ENCODE results near the gene FBXL14. TPM values are rescaled to one million over a fixed set of nuclear protein-coding genes. Genes with fewer than 3 reads are reported as not detected.

Gene FBXL14
- total RNA-seq, 2 experiments from 2014 or later: 11.4 to 11.9 TPM

DNA sequence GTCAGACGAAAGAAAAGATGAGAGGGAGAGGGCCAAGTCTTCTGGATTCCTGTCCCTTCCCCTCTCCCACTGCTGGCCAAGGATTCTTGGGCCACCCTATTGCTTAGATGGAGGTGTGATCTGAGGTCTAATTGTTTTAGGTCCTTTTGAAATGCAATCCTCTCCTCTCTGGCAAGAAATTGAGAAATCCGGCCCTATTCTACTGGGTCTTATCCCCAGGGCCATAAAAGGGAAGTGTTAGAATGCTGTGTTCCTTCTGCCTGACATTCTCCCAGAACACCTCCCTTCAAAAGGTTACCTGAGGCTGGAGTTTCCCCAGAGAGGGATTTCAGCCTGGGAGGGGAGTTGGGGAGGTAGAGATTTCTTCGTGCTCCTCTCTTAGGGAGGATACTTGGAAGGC is 39.1 kb upstream of the FBXL14 start:
- CTCF ChIA-PET: interaction anchor here (0.6 to 3.3 kb wide), 8 partner anchors 14 to 335 kb away, joined by 3 to 44 read pairs (median 4); no protein-coding TSS in a partner anchor
- no peaks in the 10 kb centered on the region for H3K36me3 Mint-ChIP-seq (ENCODE audit: low read depth)
- H3K27me3 Mint-ChIP-seq (ENCODE audit: low read depth): peaks cover 41% of the 10 kb centered on the region
- no peak for DNase-seq
- intact Hi-C loops (cut with micrococcal nuclease): loop anchor here (10.0 kb wide), 1 partner anchor 951 kb away; no protein-coding TSS in a partner anchor
- no peak overlapping the region for H3K27ac Mint-ChIP-seq
- no peak overlapping the region for H3K4me3 Mint-ChIP-seq
- H3K4me1 Mint-ChIP-seq (ENCODE audit: low read depth): peaks cover 15% of the 10 kb centered on the region
- no peaks in the 10 kb centered on the region for H3K9me3 Mint-ChIP-seq

- DNase-seq: no peak
- Mint-ChIP-seq H3K4me1 (ENCODE audit: low read depth) (peaks cover 15% of the 10 kb centered on the region), H3K36me3 (ENCODE audit: low read depth) (no peaks in the 10 kb centered on the region), H3K27ac (no peak overlapping the region), H3K4me3 (no peak overlapping the region), H3K27me3 (ENCODE audit: low read depth) (peaks cover 44% of the 10 kb centered on the region), H3K9me3 (no peaks in the 10 kb centered on the region)
- intact Hi-C loops (cut with micrococcal nuclease): loop anchor here (10.0 kb wide), 1 partner anchor 952 kb away; no protein-coding TSS in a partner anchor
- CTCF ChIA-PET: interaction anchor here (0.6 to 3.3 kb wide), 5 partner anchors 15 to 324 kb away, joined by 3 to 44 read pairs (median 3); no protein-coding TSS in a partner anchor
These were observed 38.3 kb upstream of the FBXL14 start for GRCh38 chr12:1632702-1633101.

DNA sequence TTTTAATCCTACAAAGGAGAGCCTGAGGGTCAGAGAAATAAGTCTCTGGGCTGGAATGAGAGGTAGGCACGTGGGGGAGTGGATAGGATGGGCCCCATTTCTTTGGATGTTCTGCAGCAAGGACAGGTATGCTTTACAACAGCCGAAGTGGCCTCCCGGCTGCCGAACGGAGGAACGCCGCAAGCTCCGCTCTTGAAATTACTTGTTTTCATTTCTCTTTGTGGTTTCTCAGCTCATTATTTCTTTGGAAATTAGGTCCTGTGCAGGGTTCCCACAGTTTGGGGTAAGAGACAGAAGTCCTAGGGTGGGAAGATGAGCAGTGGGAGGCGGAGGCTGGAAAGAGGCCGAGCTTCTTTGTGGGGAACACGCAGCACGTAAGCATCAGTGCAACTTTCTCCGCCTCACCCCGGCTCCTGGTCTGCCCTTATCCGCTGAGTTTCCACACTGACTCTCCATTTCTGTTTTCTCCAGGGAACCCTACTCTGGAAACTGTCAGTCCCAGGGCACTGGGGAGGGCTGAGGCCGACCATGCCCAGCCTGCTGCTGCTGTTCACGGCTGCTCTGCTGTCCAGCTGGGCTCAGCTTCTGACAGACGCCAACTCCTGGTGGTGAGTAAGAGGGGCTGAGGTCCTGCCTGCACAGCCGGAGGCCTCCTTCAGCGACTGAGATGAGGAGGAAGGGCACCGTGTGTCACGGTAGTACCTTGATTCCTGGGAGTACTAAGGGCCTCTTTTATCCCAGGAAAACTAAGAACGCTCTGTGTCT is 36.6 kb upstream of the FBXL14 start:
- intact Hi-C loops (cut with micrococcal nuclease): loop anchor here (10.0 kb wide), 1 partner anchor 954 kb away; no protein-coding TSS in a partner anchor
- H3K4me3 Mint-ChIP-seq: peak overlapping the region; percentile 53
- no peaks in the 10 kb centered on the region for H3K36me3 Mint-ChIP-seq (ENCODE audit: low read depth)
- H3K27ac Mint-ChIP-seq: no peak overlapping the region
- CTCF ChIA-PET: interaction anchor here (1.0 to 2.5 kb wide), 5 partner anchors 28 to 513 kb away, joined by 3 to 13 read pairs (median 3); no protein-coding TSS in a partner anchor
- peak; percentile 14 for DNase-seq
- no peaks in the 10 kb centered on the region for H3K9me3 Mint-ChIP-seq
- H3K4me1 Mint-ChIP-seq (ENCODE audit: low read depth): peaks cover 15% of the 10 kb centered on the region
- peaks cover 44% of the 10 kb centered on the region for H3K27me3 Mint-ChIP-seq (ENCODE audit: low read depth)

- Mint-ChIP-seq H3K4me3 (peak overlapping the region; percentile 53), H3K9me3 (no peaks in the 10 kb centered on the region), H3K4me1 (ENCODE audit: low read depth) (peaks cover 15% of the 10 kb centered on the region), H3K36me3 (ENCODE audit: low read depth) (no peaks in the 10 kb centered on the region), H3K27ac (no peak overlapping the region), H3K27me3 (ENCODE audit: low read depth) (peaks cover 44% of the 10 kb centered on the region)
- intact Hi-C loops (cut with micrococcal nuclease): loop anchor here (10.0 kb wide), 1 partner anchor 955 kb away; no protein-coding TSS in a partner anchor
- DNase-seq: peak; percentile 20
- CTCF ChIA-PET: interaction anchor here (1.0 to 2.5 kb wide), 4 partner anchors 27 to 512 kb away, joined by 3 to 13 read pairs (median 5); no protein-coding TSS in a partner anchor
These were observed 35.9 kb upstream of the FBXL14 start for GRCh38 chr12:1630133-1630826.

DNA sequence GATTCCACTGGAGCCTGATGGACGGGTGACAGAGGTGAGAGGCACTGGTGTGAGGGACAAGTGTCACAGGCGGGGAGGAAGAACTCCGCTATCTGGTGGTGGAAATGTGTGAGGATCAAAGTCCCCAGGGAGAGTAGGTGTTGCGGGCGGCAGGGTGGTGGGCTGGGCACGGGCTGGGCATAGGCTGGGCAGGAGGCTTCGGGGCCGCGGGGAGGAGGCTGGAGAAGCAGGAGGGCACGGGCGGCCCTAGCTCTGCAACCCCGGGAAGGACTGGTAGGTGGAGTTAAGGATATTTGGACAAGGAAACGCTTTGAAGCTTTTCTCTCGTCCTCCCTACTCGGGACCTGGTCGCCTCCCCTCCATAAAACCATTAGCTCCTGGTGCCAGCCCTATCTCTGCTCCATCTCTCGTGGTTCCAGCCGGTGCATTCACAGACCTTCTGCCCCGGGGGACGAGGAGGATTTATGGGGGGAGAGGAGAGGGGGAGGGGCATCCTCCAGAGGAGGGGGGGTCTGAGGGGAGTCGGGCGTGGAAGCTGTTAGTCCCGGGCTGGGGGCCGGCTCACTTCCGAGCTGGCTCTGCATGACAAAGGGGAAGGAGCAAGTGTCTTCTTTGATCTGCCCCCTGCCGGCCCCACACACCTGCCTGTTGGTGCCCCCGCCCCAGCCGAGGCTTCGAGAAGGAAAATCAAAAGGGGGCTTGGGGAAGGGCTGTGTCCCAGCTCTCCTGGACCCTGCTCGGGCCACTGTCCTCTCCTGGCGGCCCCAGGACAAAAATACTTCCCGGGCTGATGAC is 35.2 kb upstream of the FBXL14 start:
- CTCF ChIA-PET: interaction anchor here (0.6 to 2.5 kb wide), 4 partner anchors 58 to 516 kb away, joined by 3 to 13 read pairs (median 5); no protein-coding TSS in a partner anchor
- H3K4me1 Mint-ChIP-seq (ENCODE audit: low read depth): peaks cover 15% of the 10 kb centered on the region
- H3K9me3 Mint-ChIP-seq: no peaks in the 10 kb centered on the region
- peak; percentile 18 for DNase-seq
- H3K27me3 Mint-ChIP-seq (ENCODE audit: low read depth): peaks cover 43% of the 10 kb centered on the region
- H3K4me3 Mint-ChIP-seq: peak overlapping the region; percentile 46
- H3K36me3 Mint-ChIP-seq (ENCODE audit: low read depth): no peaks in the 10 kb centered on the region
- H3K27ac Mint-ChIP-seq: no peak overlapping the region
- intact Hi-C loops (cut with micrococcal nuclease): loop anchor here (10.0 kb wide), 1 partner anchor 955 kb away; no protein-coding TSS in a partner anchor

GRCh38 chr12:1628666-1629337 is 34.4 kb upstream of the FBXL14 start, which contains the start of gene WNT5B:
Gene WNT5B, plus strand, starts transcription at chr12:1629231. Its CDS starts 2,124 bp downstream, at chr12:1631355.
- intact Hi-C loops (cut with micrococcal nuclease): no loop called here
- peaks cover 41% of the 10 kb centered on the region for H3K27me3 Mint-ChIP-seq (ENCODE audit: low read depth)
- no peak for DNase-seq
- H3K27ac Mint-ChIP-seq: no peak within 1 kb of the TSS
- CTCF ChIA-PET: interaction anchor here (0.6 to 2.5 kb wide), 4 partner anchors 59 to 515 kb away, joined by 3 to 13 read pairs (median 5); no protein-coding TSS in a partner anchor
- no peaks in the 10 kb centered on the region for H3K36me3 Mint-ChIP-seq (ENCODE audit: low read depth)
- H3K9me3 Mint-ChIP-seq: no peaks in the 10 kb centered on the region
- peaks cover 15% of the 10 kb centered on the region for H3K4me1 Mint-ChIP-seq (ENCODE audit: low read depth)
- H3K4me3 Mint-ChIP-seq: peak within 1 kb of the TSS; percentile 46

- no peaks in the 10 kb centered on the region for H3K9me3 Mint-ChIP-seq
- H3K36me3 Mint-ChIP-seq (ENCODE audit: low read depth): no peaks in the 10 kb centered on the region
- DNase-seq: no peak
- no peak overlapping the region for H3K4me3 Mint-ChIP-seq
- CTCF ChIA-PET: interaction anchor here (1.2 kb wide), 1 partner anchor 13 kb away, joined by 5 read pairs; no protein-coding TSS in a partner anchor
- H3K27ac Mint-ChIP-seq: no peak overlapping the region
- peaks cover 11% of the 10 kb centered on the region for H3K4me1 Mint-ChIP-seq (ENCODE audit: low read depth)
- intact Hi-C loops (cut with micrococcal nuclease): no loop called here
- H3K27me3 Mint-ChIP-seq (ENCODE audit: low read depth): no peaks in the 10 kb centered on the region
These were observed 28.0 kb upstream of the FBXL14 start for GRCh38 chr12:1622406-1622805.

- Mint-ChIP-seq H3K9me3 (no peaks in the 10 kb centered on the region), H3K4me1 (ENCODE audit: low read depth) (peaks cover 19% of the 10 kb centered on the region), H3K27ac (no peak overlapping the region), H3K36me3 (ENCODE audit: low read depth) (no peaks in the 10 kb centered on the region), H3K4me3 (no peak overlapping the region), H3K27me3 (ENCODE audit: low read depth) (no peaks in the 10 kb centered on the region)
- no peak for DNase-seq
- CTCF ChIA-PET: no interaction called here
- intact Hi-C loops (cut with micrococcal nuclease): no loop called here
These were observed 25.7 kb upstream of the FBXL14 start for GRCh38 chr12:1620092-1620491.

DNA sequence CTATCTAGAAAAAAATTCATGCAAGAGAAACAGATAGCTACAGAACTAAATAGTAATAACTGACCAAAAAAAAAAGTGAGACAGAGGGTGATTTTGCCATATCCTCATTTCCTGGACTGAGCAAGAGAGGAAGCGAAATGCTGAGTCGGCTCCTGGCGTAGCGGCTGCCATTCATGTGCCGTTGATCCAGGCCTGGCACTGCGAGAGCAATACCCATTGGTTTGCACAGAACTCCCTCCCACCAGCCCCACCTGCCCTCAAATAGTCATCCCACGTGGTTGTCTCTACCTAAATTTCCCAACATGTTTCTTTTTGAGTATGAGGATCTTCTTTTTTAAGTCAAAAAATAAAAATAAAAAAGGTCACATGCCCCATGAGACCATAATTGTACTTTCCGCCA is 25.2 kb upstream of the FBXL14 start:
- intact Hi-C loops (cut with micrococcal nuclease): no loop called here
- peak; percentile 66 for DNase-seq
- no peaks in the 10 kb centered on the region for H3K9me3 Mint-ChIP-seq
- no peak overlapping the region for H3K27ac Mint-ChIP-seq
- H3K27me3 Mint-ChIP-seq (ENCODE audit: low read depth): no peaks in the 10 kb centered on the region
- H3K4me1 Mint-ChIP-seq (ENCODE audit: low read depth): peaks cover 19% of the 10 kb centered on the region
- no peaks in the 10 kb centered on the region for H3K36me3 Mint-ChIP-seq (ENCODE audit: low read depth)
- H3K4me3 Mint-ChIP-seq: no peak overlapping the region
- CTCF ChIA-PET: no interaction called here

DNA sequence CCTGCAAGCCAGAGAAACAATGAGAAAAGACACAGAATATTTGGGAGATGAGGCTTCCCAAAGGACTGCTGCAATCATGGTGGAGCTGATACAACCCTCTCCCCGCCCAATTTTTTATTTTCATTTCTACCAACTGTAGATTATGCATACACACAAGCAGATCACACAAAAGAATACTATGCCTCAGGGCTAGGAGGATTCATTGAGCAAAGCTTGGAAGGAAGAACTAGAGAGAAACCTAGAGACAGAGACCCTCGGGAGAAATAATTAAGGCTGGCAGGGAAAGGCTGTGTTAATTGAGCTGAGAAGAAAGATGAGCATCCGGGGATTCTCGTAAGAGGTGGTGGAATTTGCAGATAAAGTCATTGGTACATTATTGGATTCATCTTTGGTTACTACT is 24.8 kb upstream of the FBXL14 start:
- no peaks in the 10 kb centered on the region for H3K27me3 Mint-ChIP-seq (ENCODE audit: low read depth)
- no peaks in the 10 kb centered on the region for H3K9me3 Mint-ChIP-seq
- CTCF ChIA-PET: no interaction called here
- H3K4me1 Mint-ChIP-seq (ENCODE audit: low read depth): peaks cover 19% of the 10 kb centered on the region
- intact Hi-C loops (cut with micrococcal nuclease): no loop called here
- H3K27ac Mint-ChIP-seq: no peak overlapping the region
- H3K36me3 Mint-ChIP-seq (ENCODE audit: low read depth): no peaks in the 10 kb centered on the region
- DNase-seq: no peak
- H3K4me3 Mint-ChIP-seq: no peak overlapping the region

GRCh38 chr12:1618489-1618888 is 24.1 kb upstream of the FBXL14 start:
- Mint-ChIP-seq H3K27ac (no peak overlapping the region), H3K9me3 (no peaks in the 10 kb centered on the region), H3K27me3 (ENCODE audit: low read depth) (no peaks in the 10 kb centered on the region), H3K4me3 (no peak overlapping the region), H3K4me1 (ENCODE audit: low read depth) (peaks cover 19% of the 10 kb centered on the region), H3K36me3 (ENCODE audit: low read depth) (no peaks in the 10 kb centered on the region)
- intact Hi-C loops (cut with micrococcal nuclease): no loop called here
- CTCF ChIA-PET: no interaction called here
- no peak for DNase-seq

Measured in activated naive CD4-positive, alpha-beta T cell treated with anti-CD3 and anti-CD28 coated beads for 36 hours (primary cell).